ENCODE data around the gene TCP10L.
"Not testable (repeated sequence)": the region's sequence is repeated elsewhere in the genome, so short reads cannot be mapped to it uniquely, and the experiment has no call there.

TCP10L gene

GRCh38 chr21:32585042-32585710 lies at the start of gene TCP10L:
Gene TCP10L, minus strand, starts transcription at chr21:32585523. Its CDS starts 1,219 bp downstream, at chr21:32584304.
- DNase-seq = no peak

GRCh38 chr21:32626621-32627196 lies 41.4 kb upstream of the TCP10L start:
- no peak for DNase-seq

GRCh38 chr21:32618218-32618617 lies 32.9 kb upstream of the TCP10L start:
- not testable (repeated sequence) for DNase-seq

- DNase-seq = no peak
Measured at GRCh38 chr21:32613436-32614043, 28.2 kb upstream of the TCP10L start.

- DNase-seq = no peak
Measured at GRCh38 chr21:32612999-32613337, 27.6 kb upstream of the TCP10L start.

- peak; percentile 70 to 77 for DNase-seq
Measured at GRCh38 chr21:32612075-32612998, 27.0 kb upstream of the TCP10L start, which contains the start of gene CFAP298. Gene CFAP298, minus strand, starts transcription at chr21:32612377. Its CDS starts 134 bp downstream, at chr21:32612243.

GRCh38 chr21:32611471-32611997 lies 26.2 kb upstream of the TCP10L start:
- DNase-seq = peak; percentile 10 to 25

GRCh38 chr21:32610940-32611339 lies 25.6 kb upstream of the TCP10L start:
- not testable (repeated sequence) for DNase-seq

GRCh38 chr21:32608851-32609250 lies 23.5 kb upstream of the TCP10L start:
- DNase-seq = no peak

GRCh38 chr21:32605469-32605868 lies 20.1 kb upstream of the TCP10L start:
- DNase-seq = no peak

- no peak for DNase-seq
Measured at GRCh38 chr21:32604464-32604863, 19.1 kb upstream of the TCP10L start.

- DNase-seq = no peak
Measured at GRCh38 chr21:32603131-32603530, 17.8 kb upstream of the TCP10L start.

- DNase-seq = no peak
Measured at GRCh38 chr21:32602099-32602498, 16.8 kb upstream of the TCP10L start.

- no peak for DNase-seq
Measured at GRCh38 chr21:32599526-32599925, 14.2 kb upstream of the TCP10L start.

GRCh38 chr21:32599091-32599490 lies 13.8 kb upstream of the TCP10L start:
- DNase-seq = no peak

GRCh38 chr21:32597205-32597604 lies 11.9 kb upstream of the TCP10L start:
- DNase-seq = no peak

GRCh38 chr21:32595431-32595830 lies 10.1 kb upstream of the TCP10L start:
- DNase-seq = no peak

- DNase-seq = no peak
Measured at GRCh38 chr21:32593690-32594089, 8.4 kb upstream of the TCP10L start.

- DNase-seq = no peak
Measured at GRCh38 chr21:32592929-32593502, 7.7 kb upstream of the TCP10L start.

- no peak for DNase-seq
Measured at GRCh38 chr21:32590130-32590529, 4.8 kb upstream of the TCP10L start.

- DNase-seq = no peak
Measured at GRCh38 chr21:32587651-32588050, 2.3 kb upstream of the TCP10L start.

GRCh38 chr21:32587120-32587519 lies 1.8 kb upstream of the TCP10L start:
- DNase-seq = no peak

- no peak for DNase-seq
Measured at GRCh38 chr21:32585970-32586369, 647 bp upstream of the TCP10L start.

Data from stimulated activated CD4-positive, alpha-beta T cell treated with anti-CD3 and anti-CD28 coated beads, Interleukin-4, amount 100 ng/mL, for 4 hours (primary cell).